Keratinocyte (primary cell): ENCODE measurements around the gene TSPEAR. TPM values are rescaled to one million over a fixed set of nuclear protein-coding genes. Genes with fewer than 3 reads are reported as not detected.
"Not testable (repeated sequence)": the region's sequence is repeated elsewhere in the genome, so short reads cannot be mapped to it uniquely, and the experiment has no call there.

Experiments
- DNase-seq: peaks from one replicate; pipeline ENCODE4 v3.0.0-alpha.2; 2011; ENCODE audit warnings: low read depth, missing footprints, low spot score
- FAIRE-seq: peaks from 2 replicates; lab custom pipeline; 2011; peaks lifted over from hg19 to GRCh38; lab: Jason Lieb, UNC
- H2AFZ ChIP-seq: 2 replicates; pipeline ENCODE4 v1.6.0; 2012; ENCODE audit warnings: low read length, control low read depth, inconsistent platforms; ENCODE audit not compliant: control insufficient read depth
- H3K27ac ChIP-seq: 2 replicates; pipeline ENCODE4 v1.5.1; 2011; ENCODE audit warnings: low read length; ENCODE audit not compliant: control insufficient read depth, insufficient read depth
- H3K27me3 ChIP-seq: 3 replicates; pipeline ENCODE4 v1.6.0; 2011; ENCODE audit warnings: low read length; ENCODE audit not compliant: control insufficient read depth, insufficient read depth; ENCODE audit errors: extremely low read depth
- H3K36me3 ChIP-seq, 2 experiments: 2 replicates in 1 of 2; 3 replicates in 1 of 2; pipeline ENCODE4 v1.5.1; 2011; ENCODE audit warnings: low read length in 2 of 2, mild to moderate bottlenecking in 1 of 2; ENCODE audit not compliant: control insufficient read depth in 2 of 2, insufficient read depth in 2 of 2; ENCODE audit errors: extremely low read depth in 1 of 2
- H3K4me1 ChIP-seq: 3 replicates; pipeline ENCODE4 v1.5.1; 2011; ENCODE audit warnings: low read length; ENCODE audit not compliant: control insufficient read depth, insufficient read depth; ENCODE audit errors: extremely low read depth
- H3K4me2 ChIP-seq: 3 replicates; pipeline ENCODE4 v1.6.0; 2011; ENCODE audit warnings: low read depth, low read length; ENCODE audit not compliant: control insufficient read depth, insufficient read depth; ENCODE audit errors: extremely low read depth
- H3K4me3 ChIP-seq, 3 experiments: fragments of 200-600 bp in 1 of 3; sonication (generic) in 1 of 3; 2 replicates in 2 of 3; 3 replicates in 1 of 3; pipeline ENCODE4 v1.5.1; 2011 to 2016; ENCODE audit warnings: low read length in 3 of 3, mild to moderate bottlenecking in 3 of 3, control low read depth in 2 of 3, inconsistent platforms in 1 of 3, low read depth in 1 of 3, mixed read lengths in 1 of 3, mixed run types in 1 of 3, moderate library complexity in 1 of 3; ENCODE audit not compliant: control insufficient read depth in 2 of 3, insufficient read depth in 2 of 3; ENCODE audit errors: extremely low read depth in 1 of 3
- H3K79me2 ChIP-seq: 2 replicates; pipeline ENCODE4 v1.6.0; 2012; ENCODE audit warnings: low read length; ENCODE audit not compliant: control insufficient read depth, insufficient read depth
- H3K9ac ChIP-seq: 3 replicates; pipeline ENCODE4 v1.6.0; 2011; ENCODE audit warnings: low read length; ENCODE audit not compliant: control insufficient read depth, insufficient read depth; ENCODE audit errors: extremely low read depth
- H3K9me1 ChIP-seq: 3 replicates; pipeline ENCODE4 v1.6.0; 2011; ENCODE audit warnings: low read length; ENCODE audit not compliant: control insufficient read depth, insufficient read depth; ENCODE audit errors: extremely low read depth
- H3K9me3 ChIP-seq: 2 replicates; pipeline ENCODE4 v1.5.1; 2012; ENCODE audit warnings: low read depth, low read length; ENCODE audit not compliant: control insufficient read depth
- H4K20me1 ChIP-seq: 3 replicates; pipeline ENCODE4 v1.6.0; 2011; ENCODE audit warnings: low read length; ENCODE audit not compliant: control insufficient read depth, insufficient read depth; ENCODE audit errors: extremely low read depth
- CTCF ChIP-seq, 3 experiments: IDR thresholded peaks in 1 of 3; conservative IDR thresholded peaks in 1 of 3; optimal IDR thresholded peaks in 1 of 3; 2 replicates in 2 of 3; 3 replicates in 1 of 3; pipeline versions ENCODE3 to v1.5.1; 2011; ENCODE audit warnings: low read length in 3 of 3, mild to moderate bottlenecking in 3 of 3, moderate library complexity in 2 of 3, control low read depth in 1 of 3, inconsistent platforms in 1 of 3; ENCODE audit not compliant: insufficient read depth in 2 of 3; ENCODE audit errors: extremely low read depth in 1 of 3
- EZH2 ChIP-seq: IDR thresholded peaks from one replicate; pipeline ENCODE4 v1.6.1; 2012; ENCODE audit warnings: inconsistent platforms, mild to moderate bottlenecking, low read length, moderate library complexity
- dilution Hi-C: fragments of 300-500 bp; cut with MboI; formaldehyde crosslinking; loops from one replicate; pipeline ENCODE4 v1.7.0; 2020; ENCODE audit warnings: low sequenced_read_pairs; ENCODE audit not compliant: extremely low pct_ligation_motif_present
- polyA plus RNA-seq, 5 experiments: library from polyadenylated mRNA; depleted of rRNA in 3 of 5; stranded (reverse) in 3 of 5; stranded (forward) in 1 of 5; unstranded in 1 of 5; fragments of >200 nt; gene quantifications; 1 replicate in 1 of 5; 2 replicates in 3 of 5; 3 replicates in 1 of 5; pipeline versions ENCODE4 v1.2.1 to v1.2.3, GENCODE V29; 2011 to 2012; ENCODE audit warnings: missing spikeins in 2 of 5, low read depth in 1 of 5, low replicate concordance in 1 of 5

The TSPEAR gene
- polyA plus RNA-seq, 1 donor (not counting 4 experiments of a cell fraction or from before 2014, with no cell fraction given) = 0.12 TPM

GRCh38 chr21:44550807-44551206 lies 160.6 kb downstream of the TSPEAR start:
- Histone ChIP-seq H3K9me1 (no peaks in the 10 kb centered on the region), H2AFZ (no peak overlapping the region), H3K36me3 (no peaks in the 10 kb centered on the region), H3K9me3 (no peaks in the 10 kb centered on the region), H3K4me2 (peak overlapping the region; percentile 2), H3K9ac (no peak overlapping the region), H3K79me2 (no peaks in the 10 kb centered on the region), H3K4me3 (no peak overlapping the region), H3K4me1 (peaks cover 22% of the 10 kb centered on the region), H3K27me3 (peaks cover 4% of the 10 kb centered on the region), H3K27ac (no peak overlapping the region), H4K20me1 (no peaks in the 10 kb centered on the region)
- TF ChIP-seq CTCF (optimal IDR thresholded peaks at IDR 0.05 in 1 of 3, IDR thresholded peaks at IDR 0.05 in 1 of 3, conservative IDR thresholded peaks at IDR 0.05 in 1 of 3; ENCODE audit: extremely low read depth in 1 of 3, insufficient read depth in 2 of 3, low read length in 3 of 3) (peak in 1 of 3 experiments; percentile 2), EZH2 (no peak)
- FAIRE-seq = no peak
- DNase-seq = peak; percentile 1
- dilution Hi-C loops = no loop called here

GRCh38 chr21:44550285-44550684 lies 161.1 kb downstream of the TSPEAR start:
- H3K4me1 ChIP-seq = peaks cover 22% of the 10 kb centered on the region
- not testable (repeated sequence) for FAIRE-seq, H3K9me1 ChIP-seq

More at GRCh38 chr21:44550285-44550684, 161.1 kb downstream of the TSPEAR start:
- DNase-seq, H3K9ac ChIP-seq, dilution Hi-C loops, H3K27me3 ChIP-seq, H3K9me3 ChIP-seq, H4K20me1 ChIP-seq, H3K79me2 ChIP-seq, H3K27ac ChIP-seq, H2AFZ ChIP-seq, H3K4me3 ChIP-seq, H3K36me3 ChIP-seq: not testable (repeated sequence)
- H3K4me2 ChIP-seq = peak overlapping the region; percentile 2
